Neural progenitor cell (in vitro differentiated cells): ENCODE measurements around the gene ATXN1. TPM values are rescaled to one million over a fixed set of nuclear protein-coding genes. Genes with fewer than 3 reads are reported as not detected.

Experiments
- DNase-seq: peaks from one replicate; pipeline ENCODE4 v3.0.0-alpha.2; 2016; ENCODE audit warnings: low spot score
- H2AFZ ChIP-seq: fragments of 200-600 bp; sonication (generic); replicated peaks from 2 replicates; pipeline ENCODE4 v1.6.1; 2016; ENCODE audit warnings: antibody characterized with exemption
- H3F3A ChIP-seq: fragments of 200-600 bp; sonication (generic); 2 replicates; pipeline ENCODE4 v1.6.1; 2016; ENCODE audit warnings: antibody characterized with exemption, low read depth
- H3K27ac ChIP-seq: fragments of 200-600 bp; sonication (generic); 2 replicates; pipeline ENCODE4 v1.5.1; 2016; ENCODE audit warnings: mild to moderate bottlenecking
- H3K27me3 ChIP-seq: fragments of 200-600 bp; sonication (generic); 2 replicates; pipeline ENCODE4 v1.6.1; 2016; ENCODE audit warnings: mild to moderate bottlenecking, moderate library complexity
- H3K36me3 ChIP-seq: fragments of 200-600 bp; sonication (generic); 2 replicates; pipeline ENCODE4 v1.5.1; 2016
- H3K4me1 ChIP-seq: fragments of 200-600 bp; sonication (generic); 2 replicates; pipeline ENCODE4 v1.6.1; 2016; ENCODE audit warnings: mixed run types
- H3K4me2 ChIP-seq: fragments of 200-600 bp; sonication (generic); 2 replicates; pipeline ENCODE4 v1.6.1; 2016
- H3K4me3 ChIP-seq: fragments of 200-600 bp; sonication (generic); 2 replicates; pipeline ENCODE4 v1.5.1; 2016
- H3K79me2 ChIP-seq: fragments of 200-600 bp; sonication (generic); 2 replicates; pipeline ENCODE4 v1.6.1; 2016; ENCODE audit warnings: low read depth
- H3K9ac ChIP-seq: fragments of 200-600 bp; sonication (generic); 2 replicates; pipeline ENCODE4 v1.6.1; 2016
- H3K9me3 ChIP-seq: fragments of 200-600 bp; sonication (generic); 2 replicates; pipeline ENCODE4 v1.5.1; 2016; ENCODE audit warnings: low read depth
- H4K20me1 ChIP-seq: fragments of 200-600 bp; sonication (generic); 2 replicates; pipeline ENCODE4 v1.6.1; 2016; ENCODE audit warnings: low read depth
- H3K27ac Mint-ChIP-seq: 3 replicates; pipeline ENCODE4 v1.8.0; 2021; ENCODE audit warnings: mixed read lengths
- H3K27me3 Mint-ChIP-seq: 2 replicates; pipeline ENCODE4 v1.8.0; 2022; ENCODE audit warnings: low read depth, mild to moderate bottlenecking, inconsistent platforms, moderate library complexity, mixed read lengths; ENCODE audit not compliant: insufficient read depth
- H3K36me3 Mint-ChIP-seq: 3 replicates; pipeline ENCODE4 v1.8.0; 2021; ENCODE audit warnings: mixed read lengths
- H3K4me1 Mint-ChIP-seq: 3 replicates; pipeline ENCODE4 v1.8.0; 2021; ENCODE audit warnings: mixed read lengths
- H3K4me3 Mint-ChIP-seq: 3 replicates; pipeline ENCODE4 v1.8.0; 2021; ENCODE audit warnings: mild to moderate bottlenecking, moderate library complexity, mixed read lengths
- H3K9me3 Mint-ChIP-seq: 3 replicates; pipeline ENCODE4 v1.8.0; 2020; ENCODE audit warnings: mixed read lengths
- EZH2 ChIP-seq: fragments of 200-600 bp; sonication (generic); IDR thresholded peaks from 2 replicates; pipeline ENCODE4 v1.6.1; 2017; ENCODE audit warnings: antibody characterized with exemption, mild to moderate bottlenecking, moderate library complexity
- EZH2phosphoT487 ChIP-seq: fragments of 200-600 bp; sonication (generic); IDR thresholded peaks from 2 replicates; pipeline ENCODE4 v1.6.1; 2017; ENCODE audit warnings: antibody characterized with exemption
- total RNA-seq: library from RNA; depleted of rRNA; stranded (reverse); fragments of >200 nt; gene quantifications from 2 replicates; pipeline ENCODE4 v1.2.3, GENCODE V29; 2015; ENCODE audit warnings: low replicate concordance
- TF ChIP-seq, protein P1 (sequence below): fragments of 200-600 bp; sonication (generic); IDR thresholded peaks from 2 replicates; pipeline ENCODE4 v1.5.1; 2017; ENCODE audit warnings: antibody characterized with exemption, mild to moderate bottlenecking

The ATXN1 gene
- total RNA-seq, 1 donor from 2014 or later = 3.6 TPM

GRCh38 chr6:16412982-16413381, 348.3 kb downstream of the ATXN1 start:
- DNase-seq = no peak
- H3K27me3 ChIP-seq = no peaks in the 10 kb centered on the region
- H2AFZ ChIP-seq = no peak overlapping the region
- no peaks in the 10 kb centered on the region for H3K36me3 ChIP-seq
- Mint-ChIP-seq H3K36me3 (no peaks in the 10 kb centered on the region), H3K4me3 (no peak overlapping the region), H3K27ac (no peak overlapping the region), H3K9me3 (no peaks in the 10 kb centered on the region), H3K27me3 (peaks cover 4% of the 10 kb centered on the region), H3K4me1 (peaks cover 28% of the 10 kb centered on the region)
- no peaks in the 10 kb centered on the region for H4K20me1 ChIP-seq
- no peaks in the 10 kb centered on the region for H3F3A ChIP-seq
- no peaks in the 10 kb centered on the region for H3K9me3 ChIP-seq
- no peak overlapping the region for H3K4me3 ChIP-seq
- TF ChIP-seq EZH2phosphoT487 (no peak), EZH2 (no peak)
- TF ChIP-seq, protein P1, sequence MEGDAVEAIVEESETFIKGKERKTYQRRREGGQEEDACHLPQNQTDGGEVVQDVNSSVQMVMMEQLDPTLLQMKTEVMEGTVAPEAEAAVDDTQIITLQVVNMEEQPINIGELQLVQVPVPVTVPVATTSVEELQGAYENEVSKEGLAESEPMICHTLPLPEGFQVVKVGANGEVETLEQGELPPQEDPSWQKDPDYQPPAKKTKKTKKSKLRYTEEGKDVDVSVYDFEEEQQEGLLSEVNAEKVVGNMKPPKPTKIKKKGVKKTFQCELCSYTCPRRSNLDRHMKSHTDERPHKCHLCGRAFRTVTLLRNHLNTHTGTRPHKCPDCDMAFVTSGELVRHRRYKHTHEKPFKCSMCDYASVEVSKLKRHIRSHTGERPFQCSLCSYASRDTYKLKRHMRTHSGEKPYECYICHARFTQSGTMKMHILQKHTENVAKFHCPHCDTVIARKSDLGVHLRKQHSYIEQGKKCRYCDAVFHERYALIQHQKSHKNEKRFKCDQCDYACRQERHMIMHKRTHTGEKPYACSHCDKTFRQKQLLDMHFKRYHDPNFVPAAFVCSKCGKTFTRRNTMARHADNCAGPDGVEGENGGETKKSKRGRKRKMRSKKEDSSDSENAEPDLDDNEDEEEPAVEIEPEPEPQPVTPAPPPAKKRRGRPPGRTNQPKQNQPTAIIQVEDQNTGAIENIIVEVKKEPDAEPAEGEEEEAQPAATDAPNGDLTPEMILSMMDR = no peak
- H3K79me2 ChIP-seq = no peaks in the 10 kb centered on the region
- H3K4me1 ChIP-seq = no peaks in the 10 kb centered on the region
- no peak overlapping the region for H3K4me2 ChIP-seq
- H3K9ac ChIP-seq = no peak overlapping the region
- H3K27ac ChIP-seq = no peak overlapping the region

- no peak overlapping the region for H3K27ac ChIP-seq
- no peak for DNase-seq
- H3K4me3 ChIP-seq = no peak overlapping the region
- Mint-ChIP-seq H3K27me3 (peaks cover 9% of the 10 kb centered on the region), H3K4me3 (no peak overlapping the region), H3K9me3 (no peaks in the 10 kb centered on the region), H3K36me3 (no peaks in the 10 kb centered on the region), H3K4me1 (peaks cover 28% of the 10 kb centered on the region), H3K27ac (no peak overlapping the region)
- H3K79me2 ChIP-seq = no peaks in the 10 kb centered on the region
- no peaks in the 10 kb centered on the region for H3K9me3 ChIP-seq
- H3K27me3 ChIP-seq = no peaks in the 10 kb centered on the region
- H3K9ac ChIP-seq = no peak overlapping the region
- no peaks in the 10 kb centered on the region for H3K4me1 ChIP-seq
- no peaks in the 10 kb centered on the region for H3F3A ChIP-seq
- H3K36me3 ChIP-seq = no peaks in the 10 kb centered on the region
- no peak overlapping the region for H2AFZ ChIP-seq
- H3K4me2 ChIP-seq = no peak overlapping the region
- TF ChIP-seq EZH2 (no peak), EZH2phosphoT487 (no peak)
- TF ChIP-seq, protein P1 = no peak
- H4K20me1 ChIP-seq = no peaks in the 10 kb centered on the region
Observed at GRCh38 chr6:16412171-16412570, 349.1 kb downstream of the ATXN1 start.

DNA sequence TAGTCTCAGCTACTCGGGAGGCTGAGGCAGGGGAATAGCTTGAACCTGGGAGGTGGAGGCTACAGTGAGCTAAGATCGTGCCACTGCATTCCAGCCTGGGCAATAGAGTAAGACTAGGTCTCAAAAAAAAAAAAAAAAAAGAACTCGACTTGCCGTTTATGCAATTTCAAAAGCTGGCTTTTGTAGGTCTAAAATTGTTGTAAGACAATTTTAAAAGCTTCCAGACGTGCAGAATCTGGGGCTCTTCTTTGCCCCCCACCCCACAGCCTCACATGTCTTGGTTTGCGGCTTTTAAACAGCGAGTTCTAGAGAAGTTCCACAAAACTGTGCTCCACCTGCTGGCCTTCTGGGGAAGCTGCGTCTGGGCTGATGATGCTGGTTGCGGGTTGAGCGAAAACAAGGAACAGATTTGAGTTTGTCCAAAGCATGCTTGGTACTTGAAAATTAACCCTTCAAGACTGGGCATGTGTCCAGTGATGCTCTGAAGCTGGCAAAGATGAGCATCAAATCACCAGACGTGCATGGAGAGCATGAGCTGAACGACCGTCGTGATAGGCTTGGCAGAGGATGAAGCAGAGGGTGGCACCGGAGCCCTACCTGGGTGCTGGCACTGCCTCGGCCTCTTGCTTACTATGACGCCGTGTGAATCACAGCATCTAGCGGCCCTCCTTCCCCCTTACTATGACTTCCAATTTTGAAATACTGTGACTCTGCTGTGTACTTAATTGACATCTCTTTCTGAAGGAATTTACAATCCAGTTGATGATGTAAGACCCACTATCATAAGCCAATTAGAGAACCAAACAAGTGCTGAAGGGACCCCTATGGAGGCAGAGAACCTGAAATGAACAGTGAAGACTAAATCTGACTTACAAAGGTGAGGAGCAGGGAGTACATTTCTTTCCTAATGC, 351.5 kb downstream of the ATXN1 start:
- no peak overlapping the region for H3K4me2 ChIP-seq
- H3K27ac ChIP-seq = no peak overlapping the region
- H3K36me3 ChIP-seq = no peaks in the 10 kb centered on the region
- peaks cover 31% of the 10 kb centered on the region for H3K4me1 Mint-ChIP-seq
- H3K79me2 ChIP-seq = no peaks in the 10 kb centered on the region
- H3K27me3 ChIP-seq = no peaks in the 10 kb centered on the region
- DNase-seq = peak; percentile 77
- H3K9ac ChIP-seq = no peak overlapping the region
- no peaks in the 10 kb centered on the region for H3K36me3 Mint-ChIP-seq
- H3K4me3 Mint-ChIP-seq = no peak overlapping the region
- H3K4me3 ChIP-seq = no peak overlapping the region
- no peak overlapping the region for H3K27ac Mint-ChIP-seq
- H3K9me3 Mint-ChIP-seq = no peaks in the 10 kb centered on the region
- peak overlapping the region; percentile 32 for H2AFZ ChIP-seq
- no peaks in the 10 kb centered on the region for H4K20me1 ChIP-seq
- no peaks in the 10 kb centered on the region for H3K9me3 ChIP-seq
- H3K4me1 ChIP-seq = no peaks in the 10 kb centered on the region
- TF ChIP-seq EZH2phosphoT487 (no peak), EZH2 (no peak)
- TF ChIP-seq, protein P1 = peak; percentile 83
- H3F3A ChIP-seq = no peaks in the 10 kb centered on the region
- H3K27me3 Mint-ChIP-seq = peaks cover 7% of the 10 kb centered on the region
